H9 (cell line): ENCODE data around the gene FXYD6. TPM values are rescaled to one million over a fixed set of nuclear protein-coding genes. Genes with fewer than 3 reads are reported as not detected.

Source experiments
- DNase-seq: peaks from one replicate; pipeline ENCODE4 v3.0.0-alpha.2; 2017
- H2AFZ ChIP-seq: one replicate; pipeline ENCODE4 v1.6.1; 2013; ENCODE audit warnings: mild to moderate bottlenecking, low read length, control low read depth, moderate library complexity
- H2AK5ac ChIP-seq: 2 replicates; pipeline ENCODE4 v1.6.1; 2013; ENCODE audit warnings: low read length, control low read depth, mixed read lengths; ENCODE audit not compliant: insufficient read length
- H2BK120ac ChIP-seq: one replicate; pipeline ENCODE4 v1.6.1; 2013; ENCODE audit warnings: low read depth, mild to moderate bottlenecking, low read length, control low read depth, inconsistent platforms; ENCODE audit not compliant: poor library complexity, severe bottlenecking
- H2BK12ac ChIP-seq: 2 replicates; pipeline ENCODE4 v1.6.1; 2013; ENCODE audit warnings: low read length, control low read depth, mixed read lengths, low read depth; ENCODE audit not compliant: insufficient read length
- H2BK15ac ChIP-seq: 2 replicates; pipeline ENCODE4 v1.6.1; 2013; ENCODE audit warnings: low read depth, low read length, control low read depth
- H2BK20ac ChIP-seq: one replicate; pipeline ENCODE4 v1.6.1; 2013; ENCODE audit warnings: low read depth, mild to moderate bottlenecking, low read length, control low read depth, inconsistent platforms; ENCODE audit not compliant: poor library complexity, severe bottlenecking
- H2BK5ac ChIP-seq: 2 replicates; pipeline ENCODE4 v1.6.1; 2013; ENCODE audit warnings: low read length, control low read depth, mixed read lengths; ENCODE audit not compliant: insufficient read length
- H3K14ac ChIP-seq: 2 replicates; pipeline ENCODE4 v1.6.1; 2013; ENCODE audit warnings: low read length, control low read depth; ENCODE audit not compliant: insufficient read depth
- H3K18ac ChIP-seq: 2 replicates; pipeline ENCODE4 v1.6.1; 2013; ENCODE audit warnings: low read depth, mild to moderate bottlenecking, mixed read lengths, low read length, control low read depth; ENCODE audit not compliant: insufficient read length
- H3K23ac ChIP-seq: 2 replicates; pipeline ENCODE4 v1.6.1; 2013; ENCODE audit warnings: low read length, control low read depth, mixed read lengths, low read depth; ENCODE audit not compliant: insufficient read length
- H3K23me2 ChIP-seq: 2 replicates; pipeline ENCODE4 v1.6.1; 2013; ENCODE audit warnings: low read depth, mild to moderate bottlenecking, mixed read lengths, low read length, control low read depth; ENCODE audit not compliant: insufficient read length, poor library complexity, severe bottlenecking
- H3K27ac ChIP-seq: 2 replicates; pipeline ENCODE4 v1.5.1; 2013; ENCODE audit warnings: low read length, control low read depth, mixed read lengths, low read depth; ENCODE audit not compliant: insufficient read length
- H3K27me3 ChIP-seq: 2 replicates; pipeline ENCODE4 v1.6.1; 2013; ENCODE audit warnings: low read length, control low read depth, inconsistent platforms; ENCODE audit not compliant: insufficient read depth
- H3K4ac ChIP-seq: 2 replicates; pipeline ENCODE4 v1.6.1; 2013; ENCODE audit warnings: low read depth, mild to moderate bottlenecking, control low read depth, inconsistent platforms, low read length, moderate library complexity
- H3K4me1 ChIP-seq: 2 replicates; pipeline ENCODE4 v1.6.1; 2013; ENCODE audit warnings: low read length, control low read depth, inconsistent platforms; ENCODE audit not compliant: insufficient read depth
- H3K4me2 ChIP-seq: 2 replicates; pipeline ENCODE4 v1.6.1; 2013; ENCODE audit warnings: low read length, control low read depth, mixed read lengths; ENCODE audit not compliant: insufficient read length, insufficient read depth
- H3K56ac ChIP-seq: 2 replicates; pipeline ENCODE4 v1.6.1; 2013; ENCODE audit warnings: low read depth, mild to moderate bottlenecking, mixed read lengths, low read length, control low read depth; ENCODE audit not compliant: insufficient read length
- H3K79me1 ChIP-seq: 2 replicates; pipeline ENCODE4 v1.6.1; 2013; ENCODE audit warnings: low read depth, mild to moderate bottlenecking, moderate library complexity, low read length, control low read depth, inconsistent platforms; ENCODE audit not compliant: insufficient read depth, poor library complexity, severe bottlenecking
- H3K79me2 ChIP-seq: 2 replicates; pipeline ENCODE4 v1.6.1; 2013; ENCODE audit warnings: low read length, control low read depth, inconsistent platforms; ENCODE audit not compliant: insufficient read depth
- H3K9ac ChIP-seq: 2 replicates; pipeline ENCODE4 v1.6.1; 2013; ENCODE audit warnings: low read length, control low read depth, mixed read lengths; ENCODE audit not compliant: insufficient read length; ENCODE audit errors: extremely low read depth
- H3K9me3 ChIP-seq: one replicate; pipeline ENCODE4 v1.6.1; 2013; ENCODE audit warnings: low read depth, low read length, inconsistent platforms; ENCODE audit not compliant: control insufficient read depth
- H3T11ph ChIP-seq: one replicate; pipeline ENCODE4 v1.6.1; 2013; ENCODE audit warnings: mild to moderate bottlenecking, low read length, control low read depth, inconsistent platforms
- H4K20me1 ChIP-seq: one replicate; pipeline ENCODE4 v1.6.1; 2013; ENCODE audit not compliant: control insufficient read depth, insufficient read length, insufficient read depth
- H4K5ac ChIP-seq: 2 replicates; pipeline ENCODE4 v1.6.1; 2013; ENCODE audit warnings: low read depth, mild to moderate bottlenecking, mixed read lengths, low read length, control low read depth; ENCODE audit not compliant: insufficient read length
- H4K8ac ChIP-seq: replicated peaks from 2 replicates; pipeline ENCODE4 v1.6.1; 2013; ENCODE audit warnings: low read length, control low read depth, mixed read lengths, low read depth; ENCODE audit not compliant: insufficient read length
- H4K91ac ChIP-seq: 2 replicates; pipeline ENCODE4 v1.6.1; 2013; ENCODE audit warnings: low read depth, mild to moderate bottlenecking, moderate library complexity, mixed read lengths, low read length, control low read depth; ENCODE audit not compliant: insufficient read length
- H3K27ac Mint-ChIP-seq, 3 experiments: 2 replicates in 2 of 3; 3 replicates in 1 of 3; pipeline ENCODE4 v1.8.0; 2020 to 2021; ENCODE audit warnings: mixed read lengths in 3 of 3, mild to moderate bottlenecking in 1 of 3, moderate library complexity in 1 of 3
- H3K27me3 Mint-ChIP-seq: 2 replicates; pipeline ENCODE4 v1.8.0; 2021; ENCODE audit warnings: low read depth, mild to moderate bottlenecking, moderate library complexity, mixed read lengths
- H3K36me3 Mint-ChIP-seq, 3 experiments: 2 replicates in 2 of 3; 3 replicates in 1 of 3; pipeline ENCODE4 v1.8.0; 2020 to 2021; ENCODE audit warnings: low read depth in 3 of 3, mixed read lengths in 3 of 3; ENCODE audit not compliant: insufficient read depth in 1 of 3
- H3K4me1 Mint-ChIP-seq, 2 experiments: 2 replicates each; pipeline ENCODE4 v1.8.0; 2020; ENCODE audit warnings: mixed read lengths in 2 of 2
- H3K4me3 Mint-ChIP-seq, 2 experiments: 2 replicates in 1 of 2; 3 replicates in 1 of 2; pipeline ENCODE4 v1.8.0; 2020 to 2021; ENCODE audit warnings: mild to moderate bottlenecking in 2 of 2, mixed read lengths in 2 of 2, moderate library complexity in 1 of 2
- H3K9me3 Mint-ChIP-seq, 2 experiments: 2 replicates in 1 of 2; 3 replicates in 1 of 2; pipeline ENCODE4 v1.8.0; 2020; ENCODE audit warnings: mild to moderate bottlenecking in 2 of 2, mixed read lengths in 2 of 2, moderate library complexity in 1 of 2
- CTCF ChIP-seq: fragments of 200-600 bp; sonication (generic); conservative IDR thresholded peaks from 3 replicates; pipeline ENCODE4 v1.8.0; 2021; ENCODE audit warnings: antibody characterized with exemption, mild to moderate bottlenecking
- WGBS: extraction: QIAGEN DNeasy Blood & Tissue Kit; methylation state at CpG from one replicate; pipeline ENCODE4 v1.1.7; 2013; ENCODE audit warnings: missing lambda C conversion rate, low lambda C conversion rate, mixed read lengths; ENCODE audit not compliant: insufficient read length; ENCODE audit errors: extremely low coverage; 5-methylcytosine and 5-hydroxymethylcytosine counted together
- total RNA-seq: library from RNA; stranded (reverse); gene quantifications from 2 replicates; pipeline ENCODE4 v1.2.1, GENCODE V29; 2021

FXYD6 gene
- total RNA-seq, 1 experiment from 2014 or later = 18.3 TPM

DNA sequence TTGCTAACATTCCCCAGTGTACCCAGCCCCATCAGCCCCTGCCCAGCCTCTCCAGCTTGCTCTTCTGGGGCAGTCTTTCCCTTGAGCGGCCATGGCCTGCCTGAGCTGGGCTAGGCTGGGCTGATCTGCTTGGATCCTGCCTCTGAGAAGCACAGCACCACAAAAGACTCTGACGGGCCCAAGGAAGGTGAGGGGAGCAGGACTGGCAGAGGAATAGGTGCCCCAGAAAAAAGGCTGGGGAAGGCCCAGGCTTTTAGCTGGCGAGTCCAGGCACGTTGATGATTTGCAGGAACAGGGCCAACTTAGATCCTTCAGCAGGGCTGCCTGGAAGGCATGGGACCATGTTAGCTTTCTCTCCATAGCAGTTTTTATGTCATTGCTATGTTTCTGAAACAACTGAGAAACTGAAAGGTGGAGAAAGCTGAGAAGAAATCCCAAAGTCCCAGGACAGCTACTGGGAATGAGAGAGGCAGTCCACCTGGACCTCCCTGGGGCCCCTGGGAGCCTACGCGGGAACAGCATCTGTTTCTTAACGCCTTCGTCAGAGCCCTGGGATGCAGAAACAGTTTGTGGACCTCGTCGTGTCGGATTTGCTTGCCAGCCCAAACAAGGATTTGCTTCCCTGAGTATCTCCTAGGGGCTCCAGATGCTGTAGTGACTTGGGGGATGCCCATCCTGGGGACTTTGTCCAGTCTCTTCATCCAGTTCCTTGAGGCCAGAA lies 24.4 kb upstream of the FXYD6 start:
- no peaks in the 10 kb centered on the region for H3K9me3 Mint-ChIP-seq
- H3K18ac ChIP-seq = no peak overlapping the region
- H3K4me2 ChIP-seq = no peak overlapping the region
- H3K9me3 ChIP-seq = no peaks in the 10 kb centered on the region
- no peak overlapping the region for H2AK5ac ChIP-seq
- no peak overlapping the region for H3K23ac ChIP-seq
- H3K4me1 Mint-ChIP-seq = no peaks in the 10 kb centered on the region
- no peak overlapping the region for H2BK120ac ChIP-seq
- no peaks in the 10 kb centered on the region for H4K20me1 ChIP-seq
- H2BK15ac ChIP-seq = no peak overlapping the region
- H3K9ac ChIP-seq = no peak overlapping the region
- H3K36me3 Mint-ChIP-seq = no peaks in the 10 kb centered on the region
- no peak overlapping the region for H3K56ac ChIP-seq
- no peak for TF ChIP-seq CTCF
- no peak overlapping the region for H3K27ac ChIP-seq
- H3K79me1 ChIP-seq = no peaks in the 10 kb centered on the region
- H4K8ac ChIP-seq = no peak overlapping the region
- H3K4ac ChIP-seq = no peak overlapping the region
- H3K4me3 Mint-ChIP-seq = no peak overlapping the region
- H2BK20ac ChIP-seq = no peak overlapping the region
- WGBS = no CpG with 5 or more reads among the region's 11 CpGs
- no peak overlapping the region for H4K5ac ChIP-seq
- no peak overlapping the region for H3T11ph ChIP-seq
- DNase-seq = no peak
- no peak overlapping the region for H2BK5ac ChIP-seq
- no peaks in the 10 kb centered on the region for H3K4me1 ChIP-seq
- no peaks in the 10 kb centered on the region for H3K27me3 ChIP-seq
- H3K23me2 ChIP-seq = no peaks in the 10 kb centered on the region
- H2AFZ ChIP-seq = no peak overlapping the region
- H3K14ac ChIP-seq = no peak overlapping the region
- H2BK12ac ChIP-seq = no peak overlapping the region
- peaks cover 19% of the 10 kb centered on the region for H3K27me3 Mint-ChIP-seq
- no peaks in the 10 kb centered on the region for H3K79me2 ChIP-seq
- H3K27ac Mint-ChIP-seq = no peak overlapping the region
- H4K91ac ChIP-seq = no peak overlapping the region
